ENCODE data around the gene CYP46A1. TPM values are rescaled to one million over a fixed set of nuclear protein-coding genes. Genes with fewer than 3 reads are reported as not detected.

Gene CYP46A1
- total RNA-seq, 1 experiment from 2014 or later, result 0.36 TPM

DNA sequence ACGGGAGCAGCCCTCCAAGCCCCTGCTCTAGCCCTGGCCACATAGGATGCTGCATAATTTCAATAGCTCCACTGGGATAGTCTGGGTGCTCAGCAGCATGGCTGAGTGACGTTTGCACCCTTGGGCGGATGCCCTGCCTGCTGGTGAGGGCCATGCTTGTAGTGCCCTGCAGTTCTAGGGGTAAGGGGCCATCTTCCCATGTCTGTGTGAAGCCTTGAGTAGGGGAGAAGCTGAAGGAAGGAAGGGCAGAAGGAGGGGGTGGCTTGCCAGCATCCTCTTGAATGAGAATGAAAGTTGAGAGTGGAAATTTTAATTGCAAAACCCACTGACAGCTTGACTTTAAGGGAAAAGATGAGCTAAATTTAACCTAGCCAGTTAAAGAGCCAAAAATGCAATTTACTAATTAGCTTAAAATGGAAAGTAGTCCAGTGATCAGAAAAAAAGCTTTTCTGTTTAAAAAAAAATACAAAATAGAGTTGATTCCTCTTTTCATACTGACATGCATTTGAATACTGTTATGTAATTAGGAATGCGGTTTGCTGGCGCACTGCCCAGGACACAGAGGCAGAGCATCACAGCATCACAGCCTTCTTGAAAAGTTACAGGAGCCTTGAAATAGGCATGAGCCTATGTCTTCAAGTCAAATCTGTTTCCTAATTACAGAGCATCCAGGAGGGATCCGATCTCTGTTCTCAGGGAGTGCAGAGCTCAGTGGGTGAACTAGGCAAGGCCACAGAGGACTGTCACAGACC is 90.6 kb downstream of the CYP46A1 start:
- no TSS peak for BruUV-seq (replicated peaks)
- no peak for ATAC-seq
- no peak overlapping the region for H3K4me3 ChIP-seq (ENCODE audit: low read depth in 2 of 2, low read length in 2 of 2)
- H3K27ac ChIP-seq (ENCODE audit: low read length), result no peak overlapping the region
- DNase-seq (ENCODE audit: low read depth, low spot score), result no peak
- TF ChIP-seq POLR2AphosphoS5 (IDR thresholded peaks at IDR 0.05; ENCODE audit: low read depth, low read length) (no peak), REST (IDR thresholded peaks at IDR 0.05; ENCODE audit: insufficient read depth in 1 of 2, low read depth in 2 of 2, low read length in 1 of 2) (no peak)
- peaks cover 10% of the 10 kb centered on the region; the same call in 1 of the 2 replicates for H3K9me3 ChIP-seq (ENCODE audit: control insufficient read depth, insufficient read depth, low read depth, low read length)
- H3K4me1 ChIP-seq (ENCODE audit: control insufficient read depth, insufficient read depth, low read length), result peaks cover 17% of the 10 kb centered on the region
- in situ Hi-C loops (cut with HindIII; ENCODE audit: low pct_unique_long_range_greater_than_20kb, low sequenced_read_pairs), result no loop called here
- H3K36me3 ChIP-seq (ENCODE audit: control insufficient read depth, insufficient read depth, low read length), result no peaks in the 10 kb centered on the region
- ChIA-PET CTCF (interaction anchor here (0.7 kb wide), 1 partner anchor 45 kb away, joined by 3 read pairs; no protein-coding TSS in a partner anchor), POLR2A (no interaction called here)
- H3K27me3 ChIP-seq (ENCODE audit: control insufficient read depth, insufficient read depth, low read length), result no peaks in the 10 kb centered on the region
- intact Hi-C loops (cut with micrococcal nuclease; ENCODE audit: unreplicated experiment), result no loop called here

GRCh38 chr14:99775351-99775750 is 91.3 kb downstream of the CYP46A1 start:
- CTCF ChIA-PET, result interaction anchor here (0.7 kb wide), 1 partner anchor 45 kb away, joined by 3 read pairs; no protein-coding TSS in a partner anchor

More at GRCh38 chr14:99775351-99775750, 91.3 kb downstream of the CYP46A1 start:
- BruUV-seq (replicated peaks), result no TSS peak
- peaks cover 10% of the 10 kb centered on the region; the same call in 1 of the 2 replicates for H3K9me3 ChIP-seq (ENCODE audit: control insufficient read depth, insufficient read depth, low read depth, low read length)
- no peaks in the 10 kb centered on the region for H3K27me3 ChIP-seq (ENCODE audit: control insufficient read depth, insufficient read depth, low read length)
- no peak for DNase-seq (ENCODE audit: low read depth, low spot score)
- no peak for ATAC-seq
- peaks cover 17% of the 10 kb centered on the region for H3K4me1 ChIP-seq (ENCODE audit: control insufficient read depth, insufficient read depth, low read length)
- no peak overlapping the region for H3K27ac ChIP-seq (ENCODE audit: low read length)
- intact Hi-C loops (cut with micrococcal nuclease; ENCODE audit: unreplicated experiment), result no loop called here
- TF ChIP-seq, protein P1, sequence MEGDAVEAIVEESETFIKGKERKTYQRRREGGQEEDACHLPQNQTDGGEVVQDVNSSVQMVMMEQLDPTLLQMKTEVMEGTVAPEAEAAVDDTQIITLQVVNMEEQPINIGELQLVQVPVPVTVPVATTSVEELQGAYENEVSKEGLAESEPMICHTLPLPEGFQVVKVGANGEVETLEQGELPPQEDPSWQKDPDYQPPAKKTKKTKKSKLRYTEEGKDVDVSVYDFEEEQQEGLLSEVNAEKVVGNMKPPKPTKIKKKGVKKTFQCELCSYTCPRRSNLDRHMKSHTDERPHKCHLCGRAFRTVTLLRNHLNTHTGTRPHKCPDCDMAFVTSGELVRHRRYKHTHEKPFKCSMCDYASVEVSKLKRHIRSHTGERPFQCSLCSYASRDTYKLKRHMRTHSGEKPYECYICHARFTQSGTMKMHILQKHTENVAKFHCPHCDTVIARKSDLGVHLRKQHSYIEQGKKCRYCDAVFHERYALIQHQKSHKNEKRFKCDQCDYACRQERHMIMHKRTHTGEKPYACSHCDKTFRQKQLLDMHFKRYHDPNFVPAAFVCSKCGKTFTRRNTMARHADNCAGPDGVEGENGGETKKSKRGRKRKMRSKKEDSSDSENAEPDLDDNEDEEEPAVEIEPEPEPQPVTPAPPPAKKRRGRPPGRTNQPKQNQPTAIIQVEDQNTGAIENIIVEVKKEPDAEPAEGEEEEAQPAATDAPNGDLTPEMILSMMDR (IDR thresholded peaks at IDR 0.05), result no peak
- no peak for TF ChIP-seq TCF7L2 (IDR thresholded peaks at IDR 0.05; ENCODE audit: low read depth, low read length)
- TF ChIP-seq POLR2AphosphoS5 (IDR thresholded peaks at IDR 0.05; ENCODE audit: low read depth, low read length), result no peak
- TF ChIP-seq SIN3A (IDR thresholded peaks at IDR 0.05; ENCODE audit: borderline replicate concordance, insufficient read depth, low read depth, low read length), result no peak
- no peak for TF ChIP-seq REST (IDR thresholded peaks at IDR 0.05; ENCODE audit: insufficient read depth in 1 of 2, low read depth in 2 of 2, low read length in 1 of 2)
- POLR2A ChIA-PET, result no interaction called here
- no peaks in the 10 kb centered on the region for H3K36me3 ChIP-seq (ENCODE audit: control insufficient read depth, insufficient read depth, low read length)
- in situ Hi-C loops (cut with HindIII; ENCODE audit: low pct_unique_long_range_greater_than_20kb, low sequenced_read_pairs), result no loop called here
- H3K4me3 ChIP-seq (ENCODE audit: low read depth in 2 of 2, low read length in 2 of 2), result no peak overlapping the region

Other genes starting within 250 kb of the CYP46A1 start
- 51.1 TPM for gene SETD3, start 203.4 kb upstream of the CYP46A1 start, total RNA-seq (2021; ENCODE audit: unreplicated experiment)
- 47.8 TPM for gene CCNK, start 202.9 kb upstream of the CYP46A1 start, total RNA-seq (2021; ENCODE audit: unreplicated experiment)
- gene CCDC85C, start 80.1 kb upstream of the CYP46A1 start, total RNA-seq (2021; ENCODE audit: unreplicated experiment), result 96.6 TPM
- 2.1 TPM for gene HHIPL1, start 39.2 kb upstream of the CYP46A1 start, total RNA-seq (2021; ENCODE audit: unreplicated experiment)
- 35.3 TPM for gene EML1, start 109.1 kb downstream of the CYP46A1 start, total RNA-seq (2021; ENCODE audit: unreplicated experiment)

Data from Panc1 (cell line).